MM.1S (cell line): Measurements from ENCODE around the gene TSPAN8.

Source experiments
- DNase-seq: peaks from one replicate; pipeline ENCODE4 v3.0.0-alpha.2; 2015
- H2AFZ ChIP-seq: fragments of 300-600 bp; sonication (generic); 2 replicates; pipeline ENCODE4 v1.6.0; 2016; ENCODE audit warnings: antibody characterized with exemption, low read length
- H3F3A ChIP-seq: fragments of 300-600 bp; sonication (generic); 2 replicates; pipeline ENCODE4 v1.6.1; 2016; ENCODE audit warnings: mild to moderate bottlenecking, antibody characterized with exemption, low read length, moderate library complexity, mixed read lengths; ENCODE audit not compliant: insufficient read depth
- H3K27ac ChIP-seq: fragments of 300-600 bp; sonication (generic); 2 replicates; pipeline ENCODE4 v1.5.1; 2016; ENCODE audit warnings: mild to moderate bottlenecking, low read length
- H3K27me3 ChIP-seq: fragments of 300-600 bp; sonication (generic); replicated peaks from 2 replicates; pipeline ENCODE4 v1.6.0; 2016; ENCODE audit warnings: low read length; ENCODE audit not compliant: insufficient read depth
- H3K36me3 ChIP-seq: fragments of 300-600 bp; sonication (generic); replicated peaks from 2 replicates; pipeline ENCODE4 v1.6.1; 2016; ENCODE audit warnings: mild to moderate bottlenecking, low read length, mixed read lengths; ENCODE audit not compliant: insufficient read depth
- H3K4me1 ChIP-seq: fragments of 300-600 bp; sonication (generic); 2 replicates; pipeline ENCODE4 v1.6.1; 2016; ENCODE audit warnings: low read length, mixed read lengths
- H3K4me2 ChIP-seq: fragments of 300-600 bp; sonication (generic); 2 replicates; pipeline ENCODE4 v1.6.0; 2016; ENCODE audit warnings: low read depth, low read length
- H3K4me3 ChIP-seq: fragments of 300-600 bp; sonication (generic); 2 replicates; pipeline ENCODE4 v1.5.1; 2016; ENCODE audit warnings: low read length, mixed read lengths
- H3K79me2 ChIP-seq: fragments of 300-600 bp; sonication (generic); 2 replicates; pipeline ENCODE4 v1.6.1; 2016; ENCODE audit warnings: mixed run types, low read length, mixed read lengths
- H3K9ac ChIP-seq: fragments of 300-600 bp; sonication (generic); 2 replicates; pipeline ENCODE4 v1.6.1; 2016; ENCODE audit warnings: low read length, mixed read lengths
- H3K9me2 ChIP-seq: fragments of 300-600 bp; sonication (generic); replicated peaks from 2 replicates; pipeline ENCODE4 v1.6.1; 2016; ENCODE audit warnings: mild to moderate bottlenecking, low read length, mixed read lengths; ENCODE audit not compliant: insufficient read depth
- H3K9me3 ChIP-seq: fragments of 300-600 bp; sonication (generic); replicated peaks from 2 replicates; pipeline ENCODE4 v1.6.1; 2016; ENCODE audit warnings: mild to moderate bottlenecking, low read length, mixed read lengths; ENCODE audit not compliant: insufficient read depth
- H4K20me1 ChIP-seq: fragments of 300-600 bp; sonication (generic); 2 replicates; pipeline ENCODE4 v1.6.1; 2016; ENCODE audit warnings: mild to moderate bottlenecking, low read length, moderate library complexity, mixed read lengths; ENCODE audit not compliant: insufficient read depth
- EZH2 ChIP-seq: fragments of 300-600 bp; sonication (generic); optimal IDR thresholded peaks from 2 replicates; pipeline ENCODE3; 2017; ENCODE audit warnings: low read depth, mild to moderate bottlenecking, antibody characterized with exemption, low read length, mixed read lengths
- EZH2phosphoT487 ChIP-seq: fragments of 300-600 bp; sonication (generic); IDR thresholded peaks from 2 replicates; pipeline ENCODE4 v1.6.1; 2018; ENCODE audit warnings: antibody characterized with exemption, low read length
- TF ChIP-seq, protein P1 (sequence below): fragments of 300-600 bp; sonication (generic); IDR thresholded peaks from 2 replicates; pipeline ENCODE4 v1.5.1; 2016; ENCODE audit warnings: antibody characterized with exemption, low read length, mixed read lengths

TSPAN8 gene

DNA sequence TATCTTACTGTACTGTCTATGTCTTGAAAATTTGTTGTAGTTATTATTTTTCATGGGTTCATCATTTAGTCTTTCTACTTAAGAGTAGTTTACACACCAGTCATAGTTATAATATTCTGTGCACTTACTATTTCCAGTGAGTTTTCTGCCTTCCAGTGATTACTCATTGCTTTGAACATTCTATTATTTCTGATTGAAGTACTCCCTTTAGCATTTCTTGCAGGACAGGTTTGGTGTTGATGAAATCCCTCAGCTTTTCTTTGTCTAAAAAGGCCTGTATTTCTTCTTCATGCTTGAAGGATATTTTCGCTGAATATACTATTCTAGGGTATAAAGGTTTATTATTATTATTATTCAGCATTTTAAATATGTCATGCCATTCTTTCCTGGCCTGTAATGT is 66.8 kb downstream of the TSPAN8 start:
- Histone ChIP-seq H3K9ac (no peak overlapping the region), H3K27ac (no peak overlapping the region), H3K27me3 (no peaks in the 10 kb centered on the region), H3K4me3 (no peak overlapping the region), H3K79me2 (no peaks in the 10 kb centered on the region), H2AFZ (no peak overlapping the region), H3K9me2 (no peaks in the 10 kb centered on the region), H3K4me1 (no peaks in the 10 kb centered on the region), H3F3A (no peaks in the 10 kb centered on the region), H4K20me1 (no peaks in the 10 kb centered on the region), H3K36me3 (no peaks in the 10 kb centered on the region), H3K4me2 (no peak overlapping the region), H3K9me3 (no peaks in the 10 kb centered on the region)
- TF ChIP-seq EZH2 (no peak), EZH2phosphoT487 (no peak)
- TF ChIP-seq, protein P1, sequence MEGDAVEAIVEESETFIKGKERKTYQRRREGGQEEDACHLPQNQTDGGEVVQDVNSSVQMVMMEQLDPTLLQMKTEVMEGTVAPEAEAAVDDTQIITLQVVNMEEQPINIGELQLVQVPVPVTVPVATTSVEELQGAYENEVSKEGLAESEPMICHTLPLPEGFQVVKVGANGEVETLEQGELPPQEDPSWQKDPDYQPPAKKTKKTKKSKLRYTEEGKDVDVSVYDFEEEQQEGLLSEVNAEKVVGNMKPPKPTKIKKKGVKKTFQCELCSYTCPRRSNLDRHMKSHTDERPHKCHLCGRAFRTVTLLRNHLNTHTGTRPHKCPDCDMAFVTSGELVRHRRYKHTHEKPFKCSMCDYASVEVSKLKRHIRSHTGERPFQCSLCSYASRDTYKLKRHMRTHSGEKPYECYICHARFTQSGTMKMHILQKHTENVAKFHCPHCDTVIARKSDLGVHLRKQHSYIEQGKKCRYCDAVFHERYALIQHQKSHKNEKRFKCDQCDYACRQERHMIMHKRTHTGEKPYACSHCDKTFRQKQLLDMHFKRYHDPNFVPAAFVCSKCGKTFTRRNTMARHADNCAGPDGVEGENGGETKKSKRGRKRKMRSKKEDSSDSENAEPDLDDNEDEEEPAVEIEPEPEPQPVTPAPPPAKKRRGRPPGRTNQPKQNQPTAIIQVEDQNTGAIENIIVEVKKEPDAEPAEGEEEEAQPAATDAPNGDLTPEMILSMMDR: no peak
- no peak for DNase-seq

GRCh38 chr12:71085575-71085974 is 72.2 kb downstream of the TSPAN8 start:
- H3K9me2 ChIP-seq: no peaks in the 10 kb centered on the region
- H3K9me3 ChIP-seq: no peaks in the 10 kb centered on the region
- no peak overlapping the region for H3K27ac ChIP-seq
- H3K4me3 ChIP-seq: no peak overlapping the region
- H3K36me3 ChIP-seq: no peaks in the 10 kb centered on the region
- TF ChIP-seq, protein P1: no peak
- no peak for TF ChIP-seq EZH2phosphoT487
- TF ChIP-seq EZH2: no peak
- H3F3A ChIP-seq: no peaks in the 10 kb centered on the region
- DNase-seq: no peak
- no peaks in the 10 kb centered on the region for H3K4me1 ChIP-seq
- no peak overlapping the region for H2AFZ ChIP-seq
- H3K4me2 ChIP-seq: no peak overlapping the region
- H3K79me2 ChIP-seq: no peaks in the 10 kb centered on the region
- no peaks in the 10 kb centered on the region for H3K27me3 ChIP-seq
- H4K20me1 ChIP-seq: no peaks in the 10 kb centered on the region
- no peak overlapping the region for H3K9ac ChIP-seq

- Histone ChIP-seq H3K4me2 (no peak overlapping the region), H3K4me1 (no peaks in the 10 kb centered on the region), H3K4me3 (no peak overlapping the region), H3K9me2 (no peaks in the 10 kb centered on the region), H2AFZ (no peak overlapping the region), H4K20me1 (no peaks in the 10 kb centered on the region), H3F3A (no peaks in the 10 kb centered on the region), H3K9ac (no peak overlapping the region), H3K36me3 (no peaks in the 10 kb centered on the region; the same call in 1 of the 2 replicates), H3K79me2 (no peaks in the 10 kb centered on the region), H3K9me3 (no peaks in the 10 kb centered on the region), H3K27ac (no peak overlapping the region), H3K27me3 (no peaks in the 10 kb centered on the region)
- TF ChIP-seq EZH2phosphoT487 (no peak), EZH2 (no peak)
- TF ChIP-seq, protein P1: no peak
- no peak for DNase-seq
These were observed 82.1 kb downstream of the TSPAN8 start for GRCh38 chr12:71075743-71076142.
